KMS-11 (cell line): ENCODE measurements around the gene MRPL21.

Source experiments
- H2AFZ ChIP-seq: fragments of 200-600 bp; sonication (generic); 2 replicates; pipeline ENCODE4 v1.6.1; 2016; ENCODE audit warnings: antibody characterized with exemption, mixed run types, low read depth
- H3K27ac ChIP-seq: fragments of 200-600 bp; sonication (generic); 2 replicates; pipeline ENCODE4 v1.6.1; 2016; ENCODE audit warnings: mild to moderate bottlenecking, mixed run types
- H3K27me3 ChIP-seq: fragments of 200-600 bp; sonication (generic); 2 replicates; pipeline ENCODE4 v1.6.1; 2017; ENCODE audit warnings: mild to moderate bottlenecking, low read depth, mixed run types, moderate library complexity; ENCODE audit not compliant: insufficient read depth
- H3K36me3 ChIP-seq: fragments of 200-600 bp; sonication (generic); 2 replicates; pipeline ENCODE4 v1.6.1; 2017; ENCODE audit warnings: mild to moderate bottlenecking, mixed run types; ENCODE audit not compliant: insufficient read depth
- H3K4me1 ChIP-seq: fragments of 200-600 bp; sonication (generic); 2 replicates; pipeline ENCODE4 v1.6.1; 2016; ENCODE audit warnings: mild to moderate bottlenecking, low read depth, mixed run types; ENCODE audit not compliant: poor library complexity, severe bottlenecking
- H3K4me2 ChIP-seq: fragments of 200-600 bp; sonication (generic); 2 replicates; pipeline ENCODE4 v1.7.0; 2016; ENCODE audit warnings: mild to moderate bottlenecking, mixed run types
- H3K4me3 ChIP-seq: fragments of 200-600 bp; sonication (generic); IDR thresholded peaks from 2 replicates; pipeline ENCODE4 v1.6.1; 2017; ENCODE audit warnings: low read depth, low read length, mixed read lengths; ENCODE audit not compliant: insufficient read depth
- H3K79me2 ChIP-seq: fragments of 200-600 bp; sonication (generic); 2 replicates; pipeline ENCODE4 v1.6.1; 2016; ENCODE audit warnings: low read depth, mixed run types; ENCODE audit not compliant: insufficient read depth
- H3K9ac ChIP-seq: fragments of 200-600 bp; sonication (generic); 2 replicates; pipeline ENCODE4 v1.6.1; 2016; ENCODE audit warnings: mild to moderate bottlenecking, mixed run types
- H4K20me1 ChIP-seq: fragments of 200-600 bp; sonication (generic); 2 replicates; pipeline ENCODE4 v1.6.1; 2016; ENCODE audit warnings: mild to moderate bottlenecking, mixed run types; ENCODE audit not compliant: insufficient read depth
- TF ChIP-seq, protein P1 (sequence below): fragments of 200-600 bp; sonication (generic); conservative IDR thresholded peaks from 2 replicates; pipeline ENCODE4 v1.6.1; 2017; ENCODE audit warnings: low read depth, mild to moderate bottlenecking, antibody characterized with exemption, low read length, moderate library complexity, mixed read lengths

MRPL21 gene

DNA sequence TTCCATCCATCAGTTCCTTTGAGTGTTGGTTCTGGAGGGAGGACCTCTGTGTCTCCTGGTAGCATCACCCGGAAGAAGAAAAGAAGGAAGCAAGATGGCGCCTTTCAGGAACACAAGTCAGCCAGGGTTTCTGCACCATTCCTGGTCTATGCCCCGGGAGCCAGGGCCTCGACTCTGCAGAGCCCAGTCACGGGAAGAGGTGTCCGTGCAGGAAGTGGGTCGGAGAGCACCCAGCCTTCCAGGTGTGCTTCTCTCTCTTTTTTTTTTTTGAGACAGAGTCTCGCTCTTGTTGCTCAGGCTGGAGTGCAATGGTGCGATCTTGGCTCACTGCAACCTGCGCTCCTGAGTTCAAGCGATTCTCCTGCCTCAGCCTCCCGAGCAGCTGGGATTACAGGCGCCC, 21.2 kb downstream of the MRPL21 start:
- Histone ChIP-seq H3K36me3 (no peaks in the 10 kb centered on the region), H3K4me3 (no peak overlapping the region), H3K4me2 (no peak overlapping the region), H4K20me1 (no peaks in the 10 kb centered on the region), H3K79me2 (no peaks in the 10 kb centered on the region), H3K9ac (no peak overlapping the region), H3K27ac (no peak overlapping the region), H3K27me3 (no peaks in the 10 kb centered on the region), H2AFZ (no peak overlapping the region), H3K4me1 (no peaks in the 10 kb centered on the region)
- TF ChIP-seq, protein P1, sequence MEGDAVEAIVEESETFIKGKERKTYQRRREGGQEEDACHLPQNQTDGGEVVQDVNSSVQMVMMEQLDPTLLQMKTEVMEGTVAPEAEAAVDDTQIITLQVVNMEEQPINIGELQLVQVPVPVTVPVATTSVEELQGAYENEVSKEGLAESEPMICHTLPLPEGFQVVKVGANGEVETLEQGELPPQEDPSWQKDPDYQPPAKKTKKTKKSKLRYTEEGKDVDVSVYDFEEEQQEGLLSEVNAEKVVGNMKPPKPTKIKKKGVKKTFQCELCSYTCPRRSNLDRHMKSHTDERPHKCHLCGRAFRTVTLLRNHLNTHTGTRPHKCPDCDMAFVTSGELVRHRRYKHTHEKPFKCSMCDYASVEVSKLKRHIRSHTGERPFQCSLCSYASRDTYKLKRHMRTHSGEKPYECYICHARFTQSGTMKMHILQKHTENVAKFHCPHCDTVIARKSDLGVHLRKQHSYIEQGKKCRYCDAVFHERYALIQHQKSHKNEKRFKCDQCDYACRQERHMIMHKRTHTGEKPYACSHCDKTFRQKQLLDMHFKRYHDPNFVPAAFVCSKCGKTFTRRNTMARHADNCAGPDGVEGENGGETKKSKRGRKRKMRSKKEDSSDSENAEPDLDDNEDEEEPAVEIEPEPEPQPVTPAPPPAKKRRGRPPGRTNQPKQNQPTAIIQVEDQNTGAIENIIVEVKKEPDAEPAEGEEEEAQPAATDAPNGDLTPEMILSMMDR, result no peak

DNA sequence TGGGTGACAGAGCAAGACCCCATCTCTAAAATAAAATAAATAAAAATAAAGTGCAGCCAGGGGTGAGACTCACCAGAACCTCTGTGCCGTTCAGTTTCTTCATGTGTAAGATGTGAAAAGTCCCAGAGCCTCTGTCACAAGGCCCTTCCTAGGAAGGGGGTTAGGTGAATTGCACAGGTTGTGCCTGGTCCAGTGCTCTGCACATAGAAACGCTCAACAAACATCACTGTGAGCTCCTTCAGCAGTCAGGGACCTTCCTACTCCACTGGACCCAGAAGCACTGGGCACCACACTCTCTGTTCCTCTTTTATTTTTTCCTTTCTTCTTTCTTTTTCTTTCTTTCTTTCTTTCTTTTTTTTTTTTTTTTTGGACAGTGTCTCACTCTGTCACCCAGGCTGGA, 22.3 kb downstream of the MRPL21 start:
- H2AFZ ChIP-seq, result no peak overlapping the region
- H3K4me1 ChIP-seq, result no peaks in the 10 kb centered on the region
- TF ChIP-seq, protein P1, result no peak
- H3K9ac ChIP-seq, result no peak overlapping the region
- no peak overlapping the region for H3K4me2 ChIP-seq
- no peak overlapping the region for H3K27ac ChIP-seq
- no peaks in the 10 kb centered on the region for H3K79me2 ChIP-seq
- no peaks in the 10 kb centered on the region for H3K27me3 ChIP-seq
- no peaks in the 10 kb centered on the region for H4K20me1 ChIP-seq
- no peaks in the 10 kb centered on the region for H3K36me3 ChIP-seq
- H3K4me3 ChIP-seq, result no peak overlapping the region

DNA sequence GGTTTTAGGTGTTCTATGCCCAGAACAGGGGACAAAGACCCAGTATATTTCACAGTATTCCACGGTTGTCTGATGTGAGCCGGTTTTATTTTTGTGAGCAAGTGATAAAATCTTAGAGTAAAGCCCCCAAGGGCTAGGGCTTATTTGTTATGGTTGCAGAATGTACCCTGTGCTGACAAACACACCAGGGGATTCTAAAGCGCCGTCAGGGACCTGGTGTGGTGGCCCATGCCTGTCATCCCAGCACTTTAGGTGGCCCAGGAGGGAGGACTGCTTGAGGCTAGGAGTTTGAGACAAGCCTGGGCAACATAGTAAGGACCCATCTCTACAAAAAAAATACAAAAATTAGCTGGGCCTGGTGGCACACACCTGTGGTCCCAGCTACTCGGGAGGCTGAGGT, 22.8 kb downstream of the MRPL21 start:
- TF ChIP-seq, protein P1, result no peak
- no peak overlapping the region for H3K4me2 ChIP-seq

DNA sequence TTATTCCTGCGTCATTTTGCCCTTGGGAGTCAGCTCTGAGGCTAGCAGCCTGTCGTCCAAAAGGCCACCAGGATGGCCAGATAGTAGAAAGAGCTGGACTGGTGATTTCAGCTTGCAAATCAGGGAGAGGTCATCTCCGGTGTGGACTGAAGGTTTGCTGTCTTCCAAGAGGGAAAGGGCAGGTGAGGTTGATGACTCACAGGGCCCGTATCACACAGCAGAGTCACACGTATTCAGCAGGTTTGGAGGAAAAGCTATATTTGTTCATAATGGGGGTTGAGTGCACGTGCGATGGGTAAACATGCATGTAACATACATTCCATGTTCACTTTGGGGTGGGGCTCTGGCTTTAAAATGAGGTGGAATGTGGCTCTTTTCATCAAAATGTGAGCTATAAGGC, 25.6 kb downstream of the MRPL21 start:
- H3K27me3 ChIP-seq, result no peaks in the 10 kb centered on the region
- no peak overlapping the region for H3K27ac ChIP-seq
- no peak overlapping the region for H3K4me3 ChIP-seq
- H3K4me1 ChIP-seq, result no peaks in the 10 kb centered on the region
- no peaks in the 10 kb centered on the region for H3K36me3 ChIP-seq
- H3K9ac ChIP-seq, result no peak overlapping the region
- TF ChIP-seq, protein P1, result no peak
- H2AFZ ChIP-seq, result no peak overlapping the region
- no peak overlapping the region for H3K4me2 ChIP-seq
- no peaks in the 10 kb centered on the region for H3K79me2 ChIP-seq
- H4K20me1 ChIP-seq, result no peaks in the 10 kb centered on the region

More for the DNA sequence above, 22.8 kb downstream of the MRPL21 start:
- H4K20me1 ChIP-seq, result no peaks in the 10 kb centered on the region
- no peaks in the 10 kb centered on the region for H3K36me3 ChIP-seq
- H3K79me2 ChIP-seq, result no peaks in the 10 kb centered on the region
- no peak overlapping the region for H3K9ac ChIP-seq
- H3K27me3 ChIP-seq, result no peaks in the 10 kb centered on the region
- H2AFZ ChIP-seq, result no peak overlapping the region
- no peak overlapping the region for H3K4me3 ChIP-seq
- H3K4me1 ChIP-seq, result no peaks in the 10 kb centered on the region
- no peak overlapping the region for H3K27ac ChIP-seq
